Prostate gland (tissue), 2 donors: ENCODE measurements around the gene PROX1. TPM values are rescaled to one million over a fixed set of nuclear protein-coding genes. Genes with fewer than 3 reads are reported as not detected.
"Not testable (repeated sequence)": the region's sequence is repeated elsewhere in the genome, so short reads cannot be mapped to it uniquely, and the experiment has no call there.

Experiments used
- DNase-seq: peaks from one replicate; pipeline ENCODE4 v3.0.0-alpha.2; 2019; ENCODE audit warnings: low spot score
- H3K27ac ChIP-seq, 2 donors: fragments of 200-600 bp; sonication (generic); 2 replicates each; pipeline ENCODE4 v1.5.1; 2017 to 2019
- H3K27me3 ChIP-seq: fragments of 200-600 bp; sonication (generic); replicated peaks from 2 replicates; pipeline ENCODE4 v1.5.1; 2019; ENCODE audit not compliant: insufficient read depth
- H3K36me3 ChIP-seq, 2 donors: fragments of 200-600 bp; sonication (generic); 1 replicate in 1 of 2; 2 replicates in 1 of 2; pipeline versions ENCODE4 v1.5.1 to v1.8.1; 2017 to 2019
- H3K4me1 ChIP-seq: fragments of 200-600 bp; sonication (generic); replicated peaks from 2 replicates; pipeline ENCODE4 v1.5.1; 2019
- H3K4me3 ChIP-seq, 2 donors: fragments of 200-600 bp; sonication (generic); 2 replicates each; pipeline ENCODE4 v1.5.1; 2017 to 2019
- H3K9me3 ChIP-seq: fragments of 200-600 bp; sonication (generic); 2 replicates; pipeline ENCODE4 v1.5.1; 2017
- CTCF ChIP-seq, 4 experiments: fragments of 200-600 bp in 2 of 4; fragments of 450-650 bp in 2 of 4; sonication (generic) in 2 of 4; IDR thresholded peaks; 1 replicate in 3 of 4; 2 replicates in 1 of 4; pipeline ENCODE4 v1.5.1; 2016 to 2019; ENCODE audit warnings: antibody characterized with exemption in 4 of 4, mild to moderate bottlenecking in 2 of 4, moderate library complexity in 2 of 4
- POLR2A ChIP-seq: fragments of 450-650 bp; IDR thresholded peaks from one replicate; pipeline ENCODE4 v1.6.1; 2016; ENCODE audit warnings: antibody characterized with exemption, mild to moderate bottlenecking
- POLR2AphosphoS5 ChIP-seq: sonication (generic); formaldehyde crosslinking; IDR thresholded peaks from one replicate; pipeline ENCODE4 v1.6.1; 2017; ENCODE audit warnings: antibody characterized with exemption
- WGBS: methylation state at CpG from one replicate; pipeline ENCODE4 v1.1.5; 2018; 5-methylcytosine and 5-hydroxymethylcytosine counted together
- intact Hi-C: fragments of 100-400 bp; cut with DNase I; formaldehyde crosslinking; loops from one replicate; pipeline ENCODE4 v1.14.2; 2022
- total RNA-seq, 2 donors: library from RNA; depleted of rRNA; stranded (reverse); fragments of >200 nt; gene quantifications; one replicate each; pipeline ENCODE4 v1.1.0, GENCODE V29; 2016

Gene PROX1
- total RNA-seq, 2 donors from 2014 or later, result 1.1 to 6.2 TPM

GRCh38 chr1:214076708-214077065 lies 88.9 kb downstream of the PROX1 start:
- no peaks in the 10 kb centered on the region for H3K27me3 ChIP-seq
- no peak overlapping the region for H3K27ac ChIP-seq
- WGBS, result 10% methylated on average over 7 of the region's 7 CpGs
- no peaks in the 10 kb centered on the region for H3K36me3 ChIP-seq
- H3K9me3 ChIP-seq, result no peaks in the 10 kb centered on the region
- H3K4me1 ChIP-seq, result no peaks in the 10 kb centered on the region
- no peak for TF ChIP-seq CTCF (IDR thresholded peaks at IDR 0.05)
- no peak for TF ChIP-seq POLR2AphosphoS5
- no peak for TF ChIP-seq POLR2A
- intact Hi-C loops, result no loop called here
- H3K4me3 ChIP-seq, result no peak overlapping the region
- DNase-seq, result peak; percentile 41

GRCh38 chr1:214078950-214079349 lies 91.2 kb downstream of the PROX1 start:
- H3K4me3 ChIP-seq, result no peak overlapping the region
- no peaks in the 10 kb centered on the region for H3K9me3 ChIP-seq
- 87% methylated on average over 3 of the region's 3 CpGs for WGBS
- H3K27ac ChIP-seq, result no peak overlapping the region
- intact Hi-C loops, result no loop called here
- no peak for TF ChIP-seq CTCF (IDR thresholded peaks at IDR 0.05)
- no peak for TF ChIP-seq POLR2A
- no peak for TF ChIP-seq POLR2AphosphoS5
- no peaks in the 10 kb centered on the region for H3K4me1 ChIP-seq
- H3K27me3 ChIP-seq, result no peaks in the 10 kb centered on the region
- DNase-seq, result no peak
- H3K36me3 ChIP-seq, result no peaks in the 10 kb centered on the region

GRCh38 chr1:214085325-214085724 lies 97.6 kb downstream of the PROX1 start:
- H3K27me3 ChIP-seq, result no peaks in the 10 kb centered on the region
- no peaks in the 10 kb centered on the region for H3K9me3 ChIP-seq
- H3K4me3 ChIP-seq, result no peak overlapping the region
- DNase-seq, result no peak
- H3K27ac ChIP-seq, result no peak overlapping the region
- WGBS, result 85% methylated on average over 2 of the region's 2 CpGs
- TF ChIP-seq POLR2A, result no peak
- TF ChIP-seq POLR2AphosphoS5, result no peak
- no peak for TF ChIP-seq CTCF (IDR thresholded peaks at IDR 0.05)
- H3K36me3 ChIP-seq, result no peaks in the 10 kb centered on the region
- intact Hi-C loops, result no loop called here
- no peaks in the 10 kb centered on the region for H3K4me1 ChIP-seq

- H3K4me3 ChIP-seq, result no peak overlapping the region
- H3K36me3 ChIP-seq, result no peaks in the 10 kb centered on the region
- H3K27me3 ChIP-seq, result no peaks in the 10 kb centered on the region
- no peaks in the 10 kb centered on the region for H3K9me3 ChIP-seq
- intact Hi-C loops, result no loop called here
- TF ChIP-seq CTCF (IDR thresholded peaks at IDR 0.05) (no peak), POLR2AphosphoS5 (no peak), POLR2A (no peak)
- no peak overlapping the region for H3K27ac ChIP-seq
- no peaks in the 10 kb centered on the region for H3K4me1 ChIP-seq
- 94% methylated on average over 5 of the region's 5 CpGs for WGBS
- DNase-seq, result no peak
These were observed 99.2 kb downstream of the PROX1 start for GRCh38 chr1:214086945-214087344.

GRCh38 chr1:214089003-214089402 lies 101.2 kb downstream of the PROX1 start:
- H3K4me3 ChIP-seq, H3K36me3 ChIP-seq, H3K27me3 ChIP-seq, H3K9me3 ChIP-seq, DNase-seq, intact Hi-C loops, H3K4me1 ChIP-seq, H3K27ac ChIP-seq: not testable (repeated sequence)
- 90% methylated on average over 2 of the region's 2 CpGs for WGBS
